K562 (cell line): ENCODE data around the gene MCEMP1. TPM values are rescaled to one million over a fixed set of nuclear protein-coding genes. Genes with fewer than 3 reads are reported as not detected.
A peak's percentile ranks its signal among the peaks of the same experiment; 100 is the strongest.

Source experiments
- ARID4B ChIP-seq: sonication (generic); formaldehyde crosslinking; IDR thresholded peaks from 2 replicates; pipeline ENCODE4 v1.8.0; 2022; ENCODE audit warnings: mild to moderate bottlenecking, missing genetic modification reagents
- CHD4 ChIP-seq: fragments of 200-600 bp; sonication (generic); IDR thresholded peaks from 3 replicates; pipeline ENCODE4 v1.6.1; 2012; ENCODE audit warnings: low read depth, mild to moderate bottlenecking, mixed read lengths, low read length, inconsistent platforms; ENCODE audit not compliant: insufficient read depth, insufficient replicate concordance, poor library complexity, severe bottlenecking
- DNMT1 ChIP-seq: fragments of 450-650 bp; IDR thresholded peaks from 2 replicates; pipeline ENCODE4 v1.6.1; 2016; ENCODE audit warnings: antibody characterized with exemption, mild to moderate bottlenecking
- GABPA ChIP-seq: fragments of 200-800 bp; sonication (Bioruptor generic); conservative IDR thresholded peaks from 2 replicates; pipeline ENCODE4 v1.6.1; 2016; ENCODE audit warnings: low read depth, missing genetic modification characterization, missing compliant biosample characterization
- HNRNPK ChIP-seq: fragments of 200-400 bp; formaldehyde crosslinking; IDR thresholded peaks from one replicate; pipeline ENCODE4 v1.6.1; 2018; ENCODE audit warnings: mild to moderate bottlenecking, low read depth, low read length; ENCODE audit not compliant: poor library complexity, severe bottlenecking
- STAT6 ChIP-seq: sonication (generic); formaldehyde crosslinking; IDR thresholded peaks from 2 replicates; pipeline ENCODE4 v1.8.1; 2023; ENCODE audit warnings: mild to moderate bottlenecking, missing genetic modification reagents
- TCF3 ChIP-seq: sonication (generic); formaldehyde crosslinking; IDR thresholded peaks from 2 replicates; pipeline ENCODE4 v1.4.0; 2020; ENCODE audit warnings: mild to moderate bottlenecking, missing genetic modification reagents
- THRA ChIP-seq: fragments of 450-650 bp; IDR thresholded peaks from 2 replicates; pipeline ENCODE4 v1.6.1; 2017; ENCODE audit warnings: mild to moderate bottlenecking, moderate library complexity
- TRIM24 ChIP-seq, 2 experiments: fragments of 450-650 bp; IDR thresholded peaks; 2 replicates each; pipeline ENCODE4 v1.6.1; 2016
- ZNF143 ChIP-seq: sonication (generic); formaldehyde crosslinking; IDR thresholded peaks from 2 replicates; pipeline ENCODE4 v1.9.0; 2022; ENCODE audit warnings: mild to moderate bottlenecking, missing genetic modification reagents
- ZNF224 ChIP-seq: sonication (generic); formaldehyde crosslinking; IDR thresholded peaks from 2 replicates; pipeline ENCODE4 v1.8.0; 2022; ENCODE audit warnings: mild to moderate bottlenecking, missing genetic modification reagents
- ZNF282 ChIP-seq: sonication (generic); formaldehyde crosslinking; IDR thresholded peaks from 2 replicates; pipeline ENCODE4 v1.8.1; 2023; ENCODE audit warnings: missing genetic modification reagents
- ZNF644 ChIP-seq: fragments of 200-800 bp; sonication (Bioruptor generic); IDR thresholded peaks from 2 replicates; pipeline ENCODE4 v1.6.1; 2016; ENCODE audit warnings: low read depth, missing genetic modification characterization, missing compliant biosample characterization
- polyA plus RNA-seq, 8 experiments: library from polyadenylated mRNA; depleted of rRNA in 4 of 8; stranded (reverse) in 5 of 8; unstranded in 3 of 8; fragments of >200 nt; fragmentation: Nextera tagmentation in 2 of 8; fragmentation: Illumina TruSeq in 1 of 8; extraction: Ambion mirVana in 2 of 8; extraction: Trizol in 1 of 8; gene quantifications; 2 replicates each; pipeline versions ENCODE4 v1.2.1 to v1.2.3, GENCODE V29; 2011 to 2014; ENCODE audit warnings: inconsistent platforms in 1 of 8, missing spikeins in 1 of 8
- total RNA-seq, 7 experiments: library from RNA; depleted of rRNA in 6 of 7; stranded (reverse); fragments of >200 nt in 6 of 7; fragmentation: Illumina TruSeq in 2 of 7; extraction: Trizol in 2 of 7; gene quantifications; 2 replicates each; pipeline versions ENCODE4 v1.2.1 to v1.2.3, GENCODE V29; 2011 to 2021; ENCODE audit warnings: low replicate concordance in 1 of 7

Gene MCEMP1
- total and polyA plus RNA-seq, 9 of the 15 experiments (the other 6 are each of a cell fraction or from before 2014, with no cell fraction given): 0.11 to 1.8 (median 0.51) TPM

- TF ChIP-seq CHD4 (peak; percentile 36), ZNF644 (no peak), TRIM24 (IDR thresholded peaks at IDR 0.05) (no peak), TCF3 (CRISPR knock-in tag) (0 out of 2 replicates have a peak, but pooled peaks have one; percentile 5), ZNF224 (CRISPR knock-in tag) (no peak), ZNF282 (CRISPR knock-in tag) (no peak), ARID4B (CRISPR knock-in tag) (peak; percentile 64; the same call in 1 of the 2 replicates), HNRNPK (no peak), DNMT1 (0 out of 2 replicates have a peak, but pooled peaks have one; percentile 82), STAT6 (CRISPR knock-in tag) (no peak), THRA (no peak), ZNF143 (CRISPR knock-in tag) (peak; percentile 45; the same call in 1 of the 2 replicates), GABPA (tag) (peak; percentile 46)
These were observed 28.4 kb upstream of the MCEMP1 start (continued) for GRCh38 chr19:7648265-7649014.
